K562 (cell line): Measurements from ENCODE around the gene MEAF6. TPM values are rescaled to one million over a fixed set of nuclear protein-coding genes. Genes with fewer than 3 reads are reported as not detected.

ENCODE experiments used
- ATAC-seq: fragments of 200-7000 bp; cut with Tn5 transposase; 3 replicates; pipeline ENCODE4 v1.9.1; 2020; ENCODE audit warnings: moderate library complexity
- BruUV-seq: library from RNA; stranded (reverse); fragments of 400-500 nt; replicated peaks from 2 replicates; lab custom pipeline; 2021; lab: Mats Ljungman, UMichigan
- CTCF ChIA-PET: fragments of 300-600 bp; formaldehyde crosslinking; extraction: SDS; loops from one replicate; lab custom pipeline; 2021; ENCODE audit warnings: low intra/inter-chr PET ratio; lab: Yijun Ruan, JAX
- POLR2A ChIA-PET: fragments of 300-600, 350-650 bp; sonication (Branson Sonifier 250); formaldehyde crosslinking; extraction: SDS; loops from one replicate; lab custom pipeline; 2021; ENCODE audit warnings: antibody characterized with exemption, inconsistent platforms; lab: Yijun Ruan, JAX
- DNase-seq, 4 experiments: peaks; one replicate each; pipeline versions ENCODE4 v3.0.0 to v3.0.0-alpha.2; 2011 to 2018; ENCODE audit warnings: low spot score in 3 of 4, mixed read lengths in 3 of 4; ENCODE audit errors: extremely low read depth in 1 of 4
- FAIRE-seq: peaks from 2 replicates; lab custom pipeline; 2011; peaks lifted over from hg19 to GRCh38; lab: Jason Lieb, UNC
- H2AFZ ChIP-seq: 2 replicates; pipeline ENCODE4 v1.6.0; 2011; ENCODE audit warnings: low read depth, low read length, control low read depth, inconsistent platforms
- H3K27ac ChIP-seq: fragments of 200-600 bp; 3 replicates; pipeline ENCODE4 v1.8.0; 2011; ENCODE audit warnings: low read depth, mild to moderate bottlenecking, control low read depth, inconsistent platforms, low read length, moderate library complexity, mixed read lengths; ENCODE audit errors: extremely low read depth
- H3K27me3 ChIP-seq, 2 experiments: fragments of 300-600 bp in 1 of 2; 2 replicates in 1 of 2; 3 replicates in 1 of 2; pipeline versions ENCODE4 v1.6.0 to v1.8.0; 2011; ENCODE audit warnings: inconsistent platforms in 2 of 2, low read length in 2 of 2, mild to moderate bottlenecking in 1 of 2, mixed read lengths in 1 of 2, moderate library complexity in 1 of 2; ENCODE audit not compliant: control insufficient read depth in 2 of 2, insufficient read depth in 2 of 2
- H3K36me3 ChIP-seq: fragments of 300-600 bp; 3 replicates; pipeline ENCODE4 v1.8.0; 2011; ENCODE audit warnings: mild to moderate bottlenecking, low read length, inconsistent platforms; ENCODE audit not compliant: control insufficient read depth, insufficient read depth
- H3K4me1 ChIP-seq, 2 experiments: fragments of 200-600 bp in 1 of 2; replicated peaks in 1 of 2; 2 replicates in 1 of 2; 3 replicates in 1 of 2; pipeline versions ENCODE4 v1.5.1 to v1.8.0; 2011; ENCODE audit warnings: inconsistent platforms in 2 of 2, low read length in 2 of 2, mild to moderate bottlenecking in 1 of 2, mixed read lengths in 1 of 2, moderate library complexity in 1 of 2; ENCODE audit not compliant: control insufficient read depth in 2 of 2, insufficient read depth in 2 of 2
- H3K4me2 ChIP-seq: 2 replicates; pipeline ENCODE4 v1.6.1; 2011; ENCODE audit warnings: low read length, control low read depth, inconsistent platforms, mixed read lengths; ENCODE audit not compliant: insufficient read depth
- H3K4me3 ChIP-seq: fragments of 200-600 bp; sonication (generic), shearing (Covaris generic); 2 replicates; pipeline ENCODE4 v1.5.1; 2016; ENCODE audit warnings: control low read depth, inconsistent platforms
- H3K79me2 ChIP-seq: fragments of 200-600 bp; 3 replicates; pipeline ENCODE4 v1.8.0; 2011; ENCODE audit warnings: low read length, inconsistent platforms; ENCODE audit not compliant: control insufficient read depth, insufficient read depth
- H3K9ac ChIP-seq, 2 experiments: 2 replicates each; pipeline versions ENCODE4 v1.6.0 to v1.6.1; 2011; ENCODE audit warnings: low read depth in 2 of 2, low read length in 2 of 2, control low read depth in 1 of 2, inconsistent platforms in 1 of 2, mild to moderate bottlenecking in 1 of 2, mixed read lengths in 1 of 2; ENCODE audit not compliant: insufficient read depth in 1 of 2
- H3K9me1 ChIP-seq: one replicate; pipeline ENCODE4 v1.6.0; 2011; ENCODE audit warnings: inconsistent platforms, mild to moderate bottlenecking, low read length, moderate library complexity; ENCODE audit not compliant: control insufficient read depth, insufficient read depth
- H3K9me3 ChIP-seq: replicated peaks from 2 replicates; pipeline ENCODE4 v1.5.1; 2011; ENCODE audit warnings: low read depth, low read length, inconsistent platforms; ENCODE audit not compliant: control insufficient read depth, insufficient read depth
- H4K20me1 ChIP-seq: replicated peaks from 2 replicates; pipeline ENCODE4 v1.6.1; 2011; ENCODE audit warnings: low read length, inconsistent platforms, mixed read lengths; ENCODE audit not compliant: control insufficient read depth, insufficient read depth
- CSDE1 ChIP-seq, 2 experiments: fragments of 450-650 bp; IDR thresholded peaks; 2 replicates each; pipeline ENCODE4 v1.6.1; 2016; ENCODE audit warnings: mild to moderate bottlenecking in 1 of 2
- HEY1 ChIP-seq: fragments of 250-450 bp; sonication (Bioruptor Pico); IDR thresholded peaks from 2 replicates; pipeline ENCODE4 v1.5.0; 2020; ENCODE audit warnings: mild to moderate bottlenecking, moderate library complexity, borderline replicate concordance
- NCOA4 ChIP-seq: fragments of 450-650 bp; IDR thresholded peaks from 2 replicates; pipeline ENCODE4 v1.6.1; 2018; ENCODE audit warnings: mild to moderate bottlenecking; ENCODE audit not compliant: partially characterized antibody
- POLR2AphosphoS2 ChIP-seq: IDR thresholded peaks from 2 replicates; pipeline ENCODE4 v1.6.1; 2012; ENCODE audit warnings: low read length, improper control_type of control experiment
- POLR2G ChIP-seq: fragments of 200-400 bp; formaldehyde crosslinking; IDR thresholded peaks from 2 replicates; pipeline ENCODE4 v1.6.1; 2017; ENCODE audit warnings: low read depth, mild to moderate bottlenecking, antibody characterized with exemption, low read length, moderate library complexity
- RFX7 ChIP-seq: fragments of 250-450 bp; sonication (Bioruptor Pico); IDR thresholded peaks from 2 replicates; pipeline ENCODE4 v1.5.1; 2021; ENCODE audit warnings: mild to moderate bottlenecking
- SMARCA4 ChIP-seq: fragments of 450-650 bp; IDR thresholded peaks from 2 replicates; pipeline ENCODE4 v1.6.1; 2016
- TCF7L2 ChIP-seq: fragments of 150-350 bp; IDR thresholded peaks from 2 replicates; pipeline ENCODE4 v1.6.1; 2016; ENCODE audit warnings: low read depth, mild to moderate bottlenecking, low read length, moderate library complexity
- ZBTB1 ChIP-seq: sonication (generic); formaldehyde crosslinking; IDR thresholded peaks from 2 replicates; pipeline ENCODE4 v1.8.1; 2023; ENCODE audit warnings: missing genetic modification reagents, low read depth, mild to moderate bottlenecking, borderline replicate concordance
- ZFPM2 ChIP-seq: fragments of 250-450 bp; sonication (Bioruptor Pico); IDR thresholded peaks from 2 replicates; pipeline ENCODE4 v1.5.1; 2022; ENCODE audit warnings: mild to moderate bottlenecking
- WGBS: fragments of 100-300 bp; shearing (Covaris generic); methylation state at CpG from one replicate; pipeline ENCODE4 v1.1.6; 2016; ENCODE audit warnings: low coverage, mixed read lengths; ENCODE audit not compliant: insufficient coverage; ENCODE audit errors: missing lambda C conversion rate; 5-methylcytosine and 5-hydroxymethylcytosine counted together
- in situ Hi-C: fragments of 300-500 bp; cut with MboI; formaldehyde crosslinking; loops from 4 replicates; pipeline ENCODE4 v1.15.0; 2018; ENCODE audit warnings: inconsistent platforms, mixed read lengths
- intact Hi-C: fragments of 100-400 bp; cut with micrococcal nuclease; formaldehyde crosslinking; loops from 2 replicates; pipeline ENCODE4 v1.14.2; 2022
- polyA plus RNA-seq, 8 experiments: library from polyadenylated mRNA; depleted of rRNA in 4 of 8; stranded (reverse) in 5 of 8; unstranded in 3 of 8; fragments of >200 nt; fragmentation: Nextera tagmentation in 2 of 8; fragmentation: Illumina TruSeq in 1 of 8; extraction: Ambion mirVana in 2 of 8; extraction: Trizol in 1 of 8; gene quantifications; 2 replicates each; pipeline versions ENCODE4 v1.2.1 to v1.2.3, GENCODE V29; 2011 to 2014; ENCODE audit warnings: inconsistent platforms in 1 of 8, missing spikeins in 1 of 8
- total RNA-seq, 7 experiments: library from RNA; depleted of rRNA in 6 of 7; stranded (reverse); fragments of >200 nt in 6 of 7; fragmentation: Illumina TruSeq in 2 of 7; extraction: Trizol in 2 of 7; gene quantifications; 2 replicates each; pipeline versions ENCODE4 v1.2.1 to v1.2.3, GENCODE V29; 2011 to 2021; ENCODE audit warnings: low replicate concordance in 1 of 7
- TF ChIP-seq, protein P1 (sequence below): fragments of 150-350 bp; conservative IDR thresholded peaks from 2 replicates; pipeline ENCODE4 v1.6.1; 2014; ENCODE audit warnings: low read length
- TF ChIP-seq, protein P2 (sequence below), 2 experiments: fragments of 450-650 bp in 1 of 2; sonication (generic) in 1 of 2; formaldehyde crosslinking; conservative IDR thresholded peaks; 2 replicates each; pipeline versions ENCODE4 v1.4.0 to v1.8.1; 2020 to 2022; ENCODE audit warnings: mild to moderate bottlenecking in 1 of 2, missing genetic modification reagents in 1 of 2
- TF ChIP-seq, protein P3 (sequence below): fragments of 450-650 bp; formaldehyde crosslinking; IDR thresholded peaks from 2 replicates; pipeline ENCODE4 v1.4.0; 2022; ENCODE audit warnings: missing genetic modification characterization
- TF ChIP-seq, protein P4 (sequence below): fragments of 250-450 bp; sonication (Bioruptor Pico); IDR thresholded peaks from 2 replicates; pipeline ENCODE4 v1.4.0; 2020; ENCODE audit warnings: borderline replicate concordance

Gene MEAF6
- total and polyA plus RNA-seq, 9 of the 15 experiments (the other 6 are each of a cell fraction or from before 2014, with no cell fraction given): 55.0 to 151 (median 92.3) TPM

DNA sequence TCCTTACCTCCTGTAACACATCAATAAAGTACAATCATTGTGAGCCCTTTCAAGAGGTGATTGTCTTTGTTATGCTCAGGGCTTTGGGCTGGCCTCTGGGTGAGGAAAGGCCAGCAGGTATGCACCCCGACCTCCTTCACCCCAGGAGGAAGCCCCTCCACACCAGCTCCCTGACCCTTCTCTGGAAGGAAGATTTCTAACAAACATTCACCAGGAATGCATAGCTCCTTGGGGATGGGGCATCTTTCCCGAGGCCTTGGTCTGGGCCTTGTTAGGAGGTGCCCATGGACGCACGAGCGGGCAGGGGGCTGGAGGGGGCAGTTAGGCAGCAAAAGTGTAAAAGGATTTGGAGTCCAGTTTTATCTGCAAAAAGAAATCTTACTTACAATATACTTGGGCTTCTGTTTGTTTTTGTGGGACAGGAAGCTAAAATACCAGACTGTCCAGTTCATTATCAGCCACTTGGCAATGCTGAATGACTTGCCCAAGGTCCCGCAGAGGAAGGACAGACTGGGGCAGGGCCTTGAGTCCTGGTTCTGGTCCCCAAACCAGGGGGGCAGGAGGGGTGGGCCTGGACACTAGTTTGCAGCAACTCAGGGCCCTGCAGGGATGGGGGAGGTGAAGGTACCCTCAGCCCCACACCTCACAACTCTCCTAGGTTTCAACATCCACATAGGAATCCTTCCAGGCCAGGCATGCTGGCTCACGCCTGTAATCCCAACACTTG lies 30.1 kb downstream of the MEAF6 start:
- peaks cover 8% of the 10 kb centered on the region for H3K79me2 ChIP-seq
- H3K9me3 ChIP-seq: no peaks in the 10 kb centered on the region
- CTCF ChIA-PET: interaction anchor here (1.1 kb wide), 1 partner anchor 30 kb away, joined by 3 read pairs; no protein-coding TSS in a partner anchor
- H3K9me1 ChIP-seq: no peaks in the 10 kb centered on the region
- no peak for DNase-seq
- peaks cover 5% of the 10 kb centered on the region; the same call in 1 of the 2 replicates for H4K20me1 ChIP-seq
- no peak for ATAC-seq
- H2AFZ ChIP-seq: no peak overlapping the region
- in situ Hi-C loops (no loop called here), intact Hi-C loops (no loop called here)
- H3K36me3 ChIP-seq: peaks cover 63% of the 10 kb centered on the region
- no peak overlapping the region for H3K4me3 ChIP-seq
- no peak overlapping the region for H3K27ac ChIP-seq
- POLR2A ChIA-PET: interaction anchor here (0.6 to 6.4 kb wide), 13 partner anchors 9 to 506 kb away, joined by 3 to 118 read pairs (median 4); partner anchors contain the start of genes CDCA8, GNL2, MEAF6 and SNIP1
- peaks cover 9 to 27% of the 10 kb centered on the region in 2 experiments; a peak in 4 of 5 replicates for H3K4me1 ChIP-seq
- no peak for FAIRE-seq
- H3K27me3 ChIP-seq: no peaks in the 10 kb centered on the region
- peak overlapping the region in 1 of 2 experiments; percentile 23; a peak in 1 of 4 replicates for H3K9ac ChIP-seq
- no peak overlapping the region for H3K4me2 ChIP-seq
- WGBS: 84% methylated on average over 7 of the region's 7 CpGs
- no TSS peak for BruUV-seq
- TF ChIP-seq RFX7 (CRISPR knock-in tag): no peak
- TF ChIP-seq, protein P1, sequence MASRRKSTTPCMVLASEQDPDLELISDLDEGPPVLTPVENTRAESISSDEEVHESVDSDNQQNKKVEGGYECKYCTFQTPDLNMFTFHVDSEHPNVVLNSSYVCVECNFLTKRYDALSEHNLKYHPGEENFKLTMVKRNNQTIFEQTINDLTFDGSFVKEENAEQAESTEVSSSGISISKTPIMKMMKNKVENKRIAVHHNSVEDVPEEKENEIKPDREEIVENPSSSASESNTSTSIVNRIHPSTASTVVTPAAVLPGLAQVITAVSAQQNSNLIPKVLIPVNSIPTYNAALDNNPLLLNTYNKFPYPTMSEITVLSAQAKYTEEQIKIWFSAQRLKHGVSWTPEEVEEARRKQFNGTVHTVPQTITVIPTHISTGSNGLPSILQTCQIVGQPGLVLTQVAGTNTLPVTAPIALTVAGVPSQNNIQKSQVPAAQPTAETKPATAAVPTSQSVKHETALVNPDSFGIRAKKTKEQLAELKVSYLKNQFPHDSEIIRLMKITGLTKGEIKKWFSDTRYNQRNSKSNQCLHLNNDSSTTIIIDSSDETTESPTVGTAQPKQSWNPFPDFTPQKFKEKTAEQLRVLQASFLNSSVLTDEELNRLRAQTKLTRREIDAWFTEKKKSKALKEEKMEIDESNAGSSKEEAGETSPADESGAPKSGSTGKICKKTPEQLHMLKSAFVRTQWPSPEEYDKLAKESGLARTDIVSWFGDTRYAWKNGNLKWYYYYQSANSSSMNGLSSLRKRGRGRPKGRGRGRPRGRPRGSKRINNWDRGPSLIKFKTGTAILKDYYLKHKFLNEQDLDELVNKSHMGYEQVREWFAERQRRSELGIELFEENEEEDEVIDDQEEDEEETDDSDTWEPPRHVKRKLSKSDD: no peak
- no peak for TF ChIP-seq ZFPM2 (CRISPR knock-in tag)
- no peak for TF ChIP-seq CSDE1 (IDR thresholded peaks at IDR 0.05)
- peak; percentile 62 for TF ChIP-seq POLR2AphosphoS2
- no peak for TF ChIP-seq TCF7L2
- TF ChIP-seq, protein P2, sequence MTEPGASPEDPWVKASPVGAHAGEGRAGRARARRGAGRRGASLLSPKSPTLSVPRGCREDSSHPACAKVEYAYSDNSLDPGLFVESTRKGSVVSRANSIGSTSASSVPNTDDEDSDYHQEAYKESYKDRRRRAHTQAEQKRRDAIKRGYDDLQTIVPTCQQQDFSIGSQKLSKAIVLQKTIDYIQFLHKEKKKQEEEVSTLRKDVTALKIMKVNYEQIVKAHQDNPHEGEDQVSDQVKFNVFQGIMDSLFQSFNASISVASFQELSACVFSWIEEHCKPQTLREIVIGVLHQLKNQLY (CRISPR knock-in tag; conservative IDR thresholded peaks at IDR 0.05): no peak
- TF ChIP-seq ZBTB1 (CRISPR knock-in tag): no peak
- TF ChIP-seq, protein P3, sequence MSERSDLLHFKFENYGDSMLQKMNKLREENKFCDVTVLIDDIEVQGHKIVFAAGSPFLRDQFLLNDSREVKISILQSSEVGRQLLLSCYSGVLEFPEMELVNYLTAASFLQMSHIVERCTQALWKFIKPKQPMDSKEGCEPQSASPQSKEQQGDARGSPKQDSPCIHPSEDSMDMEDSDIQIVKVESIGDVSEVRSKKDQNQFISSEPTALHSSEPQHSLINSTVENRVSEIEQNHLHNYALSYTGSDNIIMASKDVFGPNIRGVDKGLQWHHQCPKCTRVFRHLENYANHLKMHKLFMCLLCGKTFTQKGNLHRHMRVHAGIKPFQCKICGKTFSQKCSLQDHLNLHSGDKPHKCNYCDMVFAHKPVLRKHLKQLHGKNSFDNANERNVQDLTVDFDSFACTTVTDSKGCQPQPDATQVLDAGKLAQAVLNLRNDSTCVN: no peak
- TF ChIP-seq NCOA4: no peak
- TF ChIP-seq POLR2G: peak; percentile 15; the same call in 1 of the 2 replicates
- TF ChIP-seq SMARCA4: no peak
- TF ChIP-seq, protein P4, sequence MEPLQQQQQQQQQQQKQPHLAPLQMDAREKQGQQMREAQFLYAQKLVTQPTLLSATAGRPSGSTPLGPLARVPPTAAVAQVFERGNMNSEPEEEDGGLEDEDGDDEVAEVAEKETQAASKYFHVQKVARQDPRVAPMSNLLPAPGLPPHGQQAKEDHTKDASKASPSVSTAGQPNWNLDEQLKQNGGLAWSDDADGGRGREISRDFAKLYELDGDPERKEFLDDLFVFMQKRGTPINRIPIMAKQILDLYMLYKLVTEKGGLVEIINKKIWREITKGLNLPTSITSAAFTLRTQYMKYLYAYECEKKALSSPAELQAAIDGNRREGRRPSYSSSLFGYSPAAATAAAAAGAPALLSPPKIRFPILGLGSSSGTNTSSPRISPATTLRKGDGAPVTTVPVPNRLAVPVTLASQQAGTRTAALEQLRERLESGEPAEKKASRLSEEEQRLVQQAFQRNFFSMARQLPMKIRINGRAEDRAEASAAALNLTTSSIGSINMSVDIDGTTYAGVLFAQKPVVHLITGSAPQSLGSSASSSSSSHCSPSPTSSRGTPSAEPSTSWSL: no peak
- no peak for TF ChIP-seq HEY1 (CRISPR knock-in tag)
